EL (cell line): Measurements from ENCODE around the gene LCN12.

Source experiments
- DNase-seq: peaks from one replicate; pipeline ENCODE4 v3.0.0-alpha.2; 2016

The LCN12 gene

DNA sequence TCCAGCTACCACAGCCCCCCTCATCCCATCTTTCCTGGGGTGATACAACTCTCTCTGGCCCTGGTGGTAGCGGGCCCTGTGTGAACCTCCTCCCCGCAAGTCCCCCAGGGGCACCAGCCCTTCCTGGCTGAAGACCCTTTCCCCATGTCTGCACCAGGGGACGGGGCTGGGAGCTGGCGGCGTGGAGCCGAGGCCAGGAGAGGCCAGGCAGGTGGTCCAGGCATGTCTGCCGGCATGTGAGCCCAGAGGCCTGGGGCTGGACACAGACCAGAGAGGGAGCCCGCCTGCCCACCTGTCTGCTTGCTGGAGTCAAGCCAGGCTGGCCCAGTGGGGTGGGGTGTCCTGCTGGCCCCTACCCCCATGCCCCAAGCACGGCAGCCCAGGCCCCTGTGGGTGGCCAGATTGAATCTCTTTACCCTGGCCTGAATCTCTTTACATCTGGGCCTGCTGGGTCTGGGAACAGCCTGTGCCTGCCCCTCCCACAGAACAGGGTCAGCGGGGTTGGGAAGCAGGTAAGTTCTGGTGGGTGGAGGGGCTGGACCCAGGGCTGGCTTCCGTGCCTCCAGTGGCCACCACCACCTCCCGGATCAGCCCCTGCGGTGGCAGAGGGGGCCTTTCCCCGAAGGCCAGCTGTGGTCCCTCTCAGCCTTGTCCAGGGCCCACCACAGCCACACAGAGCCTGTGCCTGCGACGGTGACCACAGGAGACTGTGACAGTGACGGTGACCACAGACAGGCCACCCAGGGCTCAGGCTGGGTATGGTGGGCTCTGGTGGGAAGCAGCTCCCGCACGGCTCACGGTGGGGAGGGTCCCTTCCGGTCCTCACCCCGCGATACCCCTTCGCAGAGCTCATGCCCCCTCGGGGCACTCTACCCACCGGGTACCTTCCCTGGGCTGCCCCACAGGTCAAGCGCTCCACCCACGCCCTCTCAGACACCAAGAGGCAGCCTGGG lies 7.1 kb downstream of the LCN12 start:
- no peak for DNase-seq

DNA sequence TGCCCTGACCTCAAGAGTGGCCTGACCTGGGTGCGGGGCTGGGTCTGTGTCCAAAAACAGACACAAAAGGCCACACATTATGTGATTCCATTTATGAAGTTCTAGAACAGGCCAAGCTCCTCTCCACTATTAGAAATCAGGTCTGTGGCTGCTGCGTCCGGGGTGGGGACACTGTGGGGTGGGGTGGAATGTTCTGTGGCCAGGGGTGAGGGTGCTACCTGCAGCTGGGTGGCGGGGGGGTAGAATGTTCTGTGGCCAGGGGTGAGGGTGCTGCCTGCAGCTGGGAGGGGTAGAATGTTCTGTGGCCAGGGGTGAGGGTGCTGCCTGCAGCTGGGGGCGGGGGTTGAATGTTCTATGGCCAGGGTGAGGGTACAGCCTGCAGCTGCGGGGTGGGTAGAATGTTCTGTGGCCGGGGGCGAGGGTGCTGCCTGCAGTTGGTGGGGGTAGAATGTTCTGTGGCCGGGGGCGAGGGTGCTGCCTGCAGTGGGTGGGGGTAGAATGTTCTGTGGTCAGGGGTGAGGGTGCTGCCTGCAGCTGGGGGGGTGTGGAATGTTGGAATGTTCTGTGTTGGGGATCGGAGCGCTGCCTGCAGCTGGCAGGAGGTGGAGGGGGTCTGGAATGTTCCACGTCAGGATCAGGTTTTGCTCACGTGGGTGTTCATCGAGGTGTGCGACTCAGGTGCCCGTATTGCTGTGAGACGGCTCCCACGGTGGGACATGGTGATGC lies 8.3 kb downstream of the LCN12 start:
- DNase-seq, result no peak

- no peak for DNase-seq
Measured at GRCh38 chr9:136960938-136961275, 8.8 kb downstream of the LCN12 start.

- DNase-seq, result no peak
Measured at GRCh38 chr9:136961279-136962065, 9.4 kb downstream of the LCN12 start.

DNA sequence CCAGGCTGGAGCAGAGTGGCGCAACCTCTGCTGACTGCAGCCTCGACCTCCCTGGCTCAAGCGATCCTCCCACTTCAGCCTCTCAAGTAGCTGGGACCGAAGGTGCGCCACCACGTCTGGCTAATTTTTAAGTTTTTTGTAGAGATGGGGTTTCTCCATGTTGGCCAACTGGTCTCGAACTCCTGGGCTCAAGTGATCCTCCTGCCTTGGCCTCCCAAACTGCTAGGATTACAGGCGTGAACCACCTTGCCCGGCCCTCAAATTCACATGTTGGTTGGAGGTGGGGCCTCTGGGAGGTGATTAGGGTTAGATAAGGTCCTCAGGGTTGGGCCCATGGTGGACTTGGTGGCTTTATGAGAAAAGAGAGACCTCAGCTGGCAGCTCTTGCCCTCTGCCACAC lies 10.1 kb downstream of the LCN12 start:
- DNase-seq, result no peak

- DNase-seq, result no peak
Measured at GRCh38 chr9:136962701-136963248, 10.7 kb downstream of the LCN12 start.

DNA sequence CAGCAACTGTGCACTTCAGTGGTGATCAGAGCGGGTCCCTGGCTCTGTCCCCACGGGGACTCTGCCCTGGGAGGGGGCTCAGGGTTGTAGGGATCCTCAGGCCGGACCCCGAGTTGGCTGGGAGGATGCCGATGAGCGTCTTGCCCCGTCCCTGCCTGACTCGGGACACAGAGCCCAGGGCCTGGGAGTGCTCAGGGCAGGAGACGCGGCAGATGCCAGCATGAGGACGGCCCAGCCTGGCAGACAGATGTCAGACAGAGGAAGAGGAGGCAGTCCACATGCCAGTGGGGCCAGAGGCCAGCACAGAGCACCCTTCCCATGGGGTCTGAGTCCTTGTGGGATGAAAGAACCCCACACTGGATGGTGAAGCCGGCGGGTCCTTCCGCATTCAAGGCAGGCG lies 11.3 kb downstream of the LCN12 start:
- no peak for DNase-seq

GRCh38 chr9:136963751-136964150 lies 11.7 kb downstream of the LCN12 start:
- DNase-seq, result no peak

GRCh38 chr9:136964171-136964689 lies 12.2 kb downstream of the LCN12 start:
- DNase-seq, result no peak

GRCh38 chr9:136964833-136965422 lies 12.9 kb downstream of the LCN12 start:
- DNase-seq, result no peak

- DNase-seq, result no peak
Measured at GRCh38 chr9:136965771-136966484, 13.9 kb downstream of the LCN12 start.

DNA sequence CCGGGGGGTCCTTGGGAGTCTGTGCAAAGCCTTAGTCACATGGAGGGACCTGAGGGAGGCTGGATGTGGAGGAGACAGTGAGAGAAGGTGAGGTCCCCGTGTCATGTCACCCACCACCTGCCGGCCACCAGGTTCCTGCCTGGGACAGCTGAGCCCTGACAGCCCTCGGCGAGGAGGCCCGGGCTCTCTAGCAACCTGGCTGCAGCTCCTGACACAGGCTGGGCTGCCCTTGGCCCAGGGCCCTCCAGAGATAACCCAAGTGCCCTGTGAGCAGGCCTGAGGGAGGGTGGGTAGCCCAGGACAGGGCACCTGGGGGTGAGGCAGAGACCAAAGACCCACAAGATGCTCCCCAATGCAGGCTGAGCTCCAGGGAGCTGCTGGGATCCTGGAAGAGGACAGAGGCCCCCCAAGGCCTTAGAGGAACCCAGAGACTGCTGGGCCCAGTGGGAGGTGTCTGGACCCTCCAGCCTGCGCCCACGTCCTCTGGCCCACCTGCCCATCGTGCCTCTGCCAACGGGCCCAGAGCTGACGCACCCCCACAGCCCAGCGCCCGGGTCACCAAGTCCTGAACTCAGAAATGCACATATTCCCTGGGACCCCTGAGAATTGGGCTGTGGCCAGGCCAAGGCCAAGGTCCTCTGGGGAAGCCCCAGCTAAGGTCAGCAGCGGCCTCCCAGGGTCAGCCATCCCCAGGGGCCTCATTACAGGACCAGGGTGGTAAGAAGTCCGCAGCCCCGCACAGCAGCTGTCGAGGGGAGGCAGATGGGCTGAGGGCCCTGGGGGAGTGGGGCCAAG lies 16.5 kb downstream of the LCN12 start:
- DNase-seq, result no peak

DNA sequence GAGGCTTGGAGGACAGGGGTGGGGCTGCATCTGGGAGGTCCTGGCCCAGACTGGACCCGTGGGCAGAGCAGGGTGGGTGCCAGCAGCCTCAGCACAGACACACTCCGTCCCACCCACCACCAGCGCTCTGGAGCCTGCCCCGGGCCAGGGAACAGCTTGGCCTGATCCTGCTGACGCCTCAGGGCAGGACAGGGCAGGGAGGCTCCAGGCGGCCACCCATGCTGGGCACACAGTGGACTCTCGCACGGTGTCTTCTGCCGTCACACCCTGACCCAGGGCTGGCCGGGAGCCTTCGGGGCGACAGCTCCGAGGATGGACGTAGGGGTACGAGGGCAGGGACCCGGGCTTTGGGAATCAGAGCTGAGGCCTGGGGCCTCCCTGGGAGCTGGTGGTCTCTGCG lies 17.1 kb downstream of the LCN12 start:
- DNase-seq, result no peak

DNA sequence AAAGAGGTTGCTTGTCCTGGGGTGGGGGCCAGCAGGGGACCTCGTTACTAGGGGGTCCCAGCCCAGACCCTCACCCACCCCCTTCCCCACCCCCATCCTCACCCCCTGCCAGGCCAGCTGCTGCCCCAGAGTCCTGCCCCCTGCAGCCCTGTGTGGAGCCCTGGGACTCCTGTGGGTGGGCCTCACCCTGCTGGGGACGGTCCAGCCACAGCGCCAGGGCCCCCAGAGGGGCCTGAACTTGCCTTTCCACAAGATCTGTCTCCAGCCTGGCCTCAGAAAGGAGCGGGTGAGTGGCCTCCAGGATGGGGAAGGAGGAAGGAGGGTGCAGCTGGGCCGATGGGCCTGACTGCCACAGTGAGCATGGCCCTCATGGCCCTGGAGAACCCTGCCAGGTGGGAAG lies 17.7 kb downstream of the LCN12 start:
- DNase-seq, result no peak

DNA sequence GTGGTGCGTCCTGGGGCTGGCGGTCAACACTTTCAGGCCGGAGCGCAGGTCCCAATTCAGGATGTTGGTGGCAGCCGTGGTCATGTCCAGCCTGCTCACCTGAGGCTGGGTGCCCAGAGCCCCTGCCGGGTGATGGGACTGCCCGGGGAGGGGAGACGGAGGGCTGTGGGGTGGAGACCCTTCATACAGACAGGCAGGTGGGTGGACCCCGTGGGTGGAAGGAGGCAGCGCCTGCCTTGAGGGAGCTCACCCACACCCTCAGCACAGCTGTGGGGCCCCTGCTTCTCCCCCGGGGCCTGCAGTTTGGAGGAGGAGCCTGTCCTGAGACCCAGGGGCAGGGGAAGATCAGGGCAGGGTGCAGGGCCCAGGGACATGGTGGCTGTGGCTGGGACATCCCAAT lies 18.3 kb downstream of the LCN12 start:
- DNase-seq, result no peak

DNA sequence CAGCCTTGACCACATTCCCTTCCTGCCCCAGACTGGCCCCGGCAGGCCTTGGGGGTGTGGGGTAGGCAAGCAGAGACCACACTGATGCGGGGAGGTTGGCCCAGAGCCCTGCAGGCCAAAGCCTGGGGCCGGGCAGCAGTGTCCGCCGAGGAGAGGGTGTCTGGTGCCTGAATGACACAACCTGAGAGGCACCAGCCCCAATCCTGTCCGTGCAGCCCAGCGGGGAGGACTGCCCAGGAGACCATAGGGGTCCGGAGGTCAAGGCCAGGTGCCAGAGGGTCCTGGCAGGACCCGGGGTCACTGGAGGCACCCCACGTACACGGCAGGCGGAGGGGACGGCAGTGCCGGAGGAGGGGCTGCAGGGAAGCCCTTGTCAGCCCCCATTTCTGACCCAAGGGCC lies 19.7 kb downstream of the LCN12 start:
- DNase-seq, result no peak

GRCh38 chr9:136972335-136972734 lies 20.3 kb downstream of the LCN12 start:
- DNase-seq, result no peak

DNA sequence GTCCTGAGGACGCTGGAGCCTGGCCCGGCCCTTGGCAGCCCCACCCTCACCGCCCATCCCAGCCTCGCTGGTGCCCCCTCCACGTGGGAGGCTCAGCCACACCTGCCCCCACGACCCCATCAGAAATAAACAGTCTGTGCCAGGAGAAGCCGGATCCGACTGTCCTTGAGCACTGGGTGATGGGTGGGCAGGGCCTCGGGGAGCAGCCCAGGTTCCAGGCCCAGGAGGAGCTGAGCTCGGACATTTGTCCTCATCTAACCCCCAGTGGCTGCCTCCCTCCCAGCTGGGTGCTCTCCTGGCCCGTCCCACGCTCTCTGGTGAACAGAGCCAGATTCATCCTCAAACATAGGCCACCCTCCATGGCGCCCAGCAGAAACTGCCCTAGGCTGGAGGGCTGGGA lies 20.7 kb downstream of the LCN12 start:
- DNase-seq, result no peak

DNA sequence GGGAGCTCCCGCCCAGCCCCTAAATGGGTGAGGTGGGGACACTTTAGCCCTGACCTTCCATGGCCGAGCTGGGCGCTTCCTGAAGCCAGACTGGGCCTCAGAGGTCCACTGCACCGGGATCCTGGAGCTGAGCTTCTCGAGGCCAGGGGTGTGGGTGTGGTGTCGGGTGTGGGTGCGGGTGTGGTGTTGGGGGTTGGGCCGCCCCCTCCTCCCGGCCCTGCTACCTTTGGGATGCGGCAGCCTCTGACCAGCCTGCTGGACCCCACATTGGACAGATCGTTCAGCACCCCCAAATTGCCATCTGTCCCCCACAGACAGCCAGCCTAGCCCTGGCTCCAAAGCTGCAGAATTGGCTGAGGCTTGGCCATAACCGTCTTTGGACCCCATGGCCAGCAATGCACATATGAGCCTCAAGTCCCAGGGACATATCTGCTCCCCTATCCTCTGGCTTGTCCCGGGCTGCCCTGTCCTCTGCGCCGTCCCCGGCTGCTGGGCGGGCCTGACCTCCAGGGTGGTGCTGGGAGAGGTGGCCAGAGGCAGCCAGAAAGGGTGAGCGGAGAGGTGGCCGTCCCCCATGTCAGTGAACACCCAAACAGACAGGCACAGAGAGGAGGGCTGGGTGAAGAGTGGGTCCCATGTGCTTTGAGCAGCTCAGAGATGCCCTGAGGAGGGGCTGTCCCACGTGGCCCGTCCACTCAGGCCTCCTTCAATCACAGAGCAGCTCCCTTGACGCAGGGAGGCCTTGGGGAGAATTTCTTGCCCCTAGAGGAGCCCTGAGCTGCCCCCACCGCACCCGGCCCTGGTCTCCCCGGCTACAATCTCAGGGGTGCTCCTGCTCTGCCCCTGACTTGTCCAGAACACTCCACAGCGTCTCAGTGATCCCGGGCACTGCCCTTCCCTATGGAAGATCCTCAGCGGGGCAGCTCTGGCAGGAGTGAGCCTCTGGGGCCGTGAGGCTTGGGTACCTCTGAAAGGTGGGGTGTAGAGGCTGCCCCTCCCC lies 21.8 kb downstream of the LCN12 start:
- no peak for DNase-seq
